GM12872 (cell line): ENCODE results near the gene P4HA3.

Experiments used
- CTCF ChIP-seq: IDR thresholded peaks from 3 replicates; pipeline ENCODE4 v1.5.1; 2011; ENCODE audit warnings: low read depth, mild to moderate bottlenecking, low read length, moderate library complexity; ENCODE audit not compliant: insufficient read depth

P4HA3 gene

DNA sequence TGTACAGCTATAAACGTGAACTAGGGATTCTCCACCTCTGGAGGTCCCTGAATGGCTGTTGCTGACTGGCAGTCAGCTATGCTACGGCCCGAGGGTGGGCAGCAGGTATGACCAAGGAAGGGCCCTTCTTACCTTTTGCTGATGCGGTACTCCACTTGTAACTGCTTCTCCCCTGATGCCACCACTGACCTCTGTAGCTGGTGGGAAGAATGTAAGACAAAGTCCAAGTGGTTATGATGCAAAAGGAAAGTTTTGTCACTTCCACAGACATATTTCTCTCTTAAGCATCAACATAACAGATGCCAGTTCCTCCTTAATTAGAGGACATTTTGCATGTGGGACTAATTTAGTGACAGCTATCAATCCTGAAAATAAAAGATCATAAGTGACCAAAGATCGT, 32.2 kb downstream of the P4HA3 start:
- TF ChIP-seq CTCF, result no peak

GRCh38 chr11:74278721-74279161, 32.7 kb downstream of the P4HA3 start:
- no peak for TF ChIP-seq CTCF

GRCh38 chr11:74278103-74278502, 33.3 kb downstream of the P4HA3 start:
- TF ChIP-seq CTCF, result no peak

GRCh38 chr11:74276581-74276980, 34.9 kb downstream of the P4HA3 start:
- no peak for TF ChIP-seq CTCF

- TF ChIP-seq CTCF, result no peak
Observed at GRCh38 chr11:74272276-74272675, 39.2 kb downstream of the P4HA3 start.

- no peak for TF ChIP-seq CTCF
Observed at GRCh38 chr11:74269161-74269811, 42.2 kb downstream of the P4HA3 start.

- TF ChIP-seq CTCF, result no peak
Observed at GRCh38 chr11:74268456-74268855, 43.0 kb downstream of the P4HA3 start.
